GM21515 (cell line): Measurements from ENCODE around the gene RALGAPA1.

ENCODE experiments used
- ATAC-seq: cut with Tn5 transposase; IDR thresholded peaks from one replicate; pipeline ENCODE4 v1.9.1; 2021; ENCODE audit not compliant: unreplicated experiment

RALGAPA1 gene

GRCh38 chr14:35499180-35499579 is 309.9 kb downstream of the RALGAPA1 start:
- ATAC-seq = no peak

- ATAC-seq = no peak
These were observed 313.8 kb downstream of the RALGAPA1 start for GRCh38 chr14:35495278-35495677.

GRCh38 chr14:35492569-35493014 is 316.5 kb downstream of the RALGAPA1 start:
- ATAC-seq = no peak
